Measurements from ENCODE around the gene TCEAL4. TPM values are rescaled to one million over a fixed set of nuclear protein-coding genes. Genes with fewer than 3 reads are reported as not detected.

The TCEAL4 gene
- total and polyA plus RNA-seq, 2 experiments from 2014 or later, result 25.4 to 148 TPM

DNA sequence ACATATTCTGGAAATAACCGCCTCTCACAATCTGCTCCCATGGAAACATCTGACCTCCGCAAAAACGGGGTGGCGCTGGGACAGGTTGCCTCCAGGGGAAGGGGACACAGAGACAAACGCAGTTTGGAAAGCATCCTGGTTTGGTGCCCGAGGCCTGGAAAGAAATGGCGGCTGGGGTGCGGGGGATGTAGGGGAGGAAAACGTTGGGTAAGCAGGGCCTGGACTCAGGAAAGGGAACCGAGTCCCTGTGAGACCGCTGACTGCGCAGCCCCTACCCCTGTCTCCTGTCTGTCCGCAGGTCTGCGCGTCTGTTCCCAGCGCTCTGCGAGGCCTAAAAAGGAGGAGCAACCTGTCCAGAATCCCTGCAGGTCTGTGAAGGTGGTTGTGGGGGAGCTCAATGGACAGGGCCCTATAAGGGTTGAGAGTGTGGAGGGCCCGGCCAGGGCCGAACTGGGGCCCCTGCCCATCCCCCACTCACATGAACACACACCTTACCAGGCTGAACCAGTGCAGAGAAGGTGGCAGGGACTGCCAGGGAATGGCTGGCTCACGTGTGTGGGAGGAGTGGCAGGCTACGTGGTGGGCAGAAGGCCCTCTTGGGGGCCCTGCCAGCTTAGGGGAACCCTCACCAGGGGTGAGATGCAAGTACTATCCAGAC, 23.1 kb downstream of the TCEAL4 start:
- Histone ChIP-seq H4K20me1 (replicated peaks; ENCODE audit: insufficient read depth) (no peaks in the 10 kb centered on the region), H3K27me3 (ENCODE audit: insufficient read depth) (peaks cover 9% of the 10 kb centered on the region; the same call in 1 of the 2 replicates), H3K27ac (ENCODE audit: low read depth) (no peak overlapping the region), H3K79me2 (replicated peaks; ENCODE audit: insufficient read depth) (no peaks in the 10 kb centered on the region), H3K36me3 (ENCODE audit: insufficient read depth) (no peaks in the 10 kb centered on the region), H3K4me2 (peak overlapping the region; percentile 77), H3K9me2 (ENCODE audit: insufficient read depth) (no peaks in the 10 kb centered on the region), H2AFZ (0 out of 2 replicates have a peak overlapping the region, but pooled peaks have one; percentile 63), H3F3A (replicated peaks; ENCODE audit: low read depth) (no peaks in the 10 kb centered on the region), H3K4me3 (peak overlapping the region; percentile 71), H3K4me1 (ENCODE audit: insufficient read depth) (0 out of 2 replicates have a peak, but pooled peaks cover 2% of the 10 kb centered on the region)
- Mint-ChIP-seq H3K27me3 (ENCODE audit: insufficient read depth, low read depth, poor library complexity) (peaks cover 6% of the 10 kb centered on the region), H3K4me3 (peak overlapping the region; percentile 86), H3K27ac (peak overlapping the region; percentile 80), H3K4me1 (peaks cover 13% of the 10 kb centered on the region), H3K9me3 (no peaks in the 10 kb centered on the region; the same call in 2 of the 3 replicates), H3K36me3 (ENCODE audit: low read depth) (peaks cover 6% of the 10 kb centered on the region; the same call in 1 of the 3 replicates)
- TF ChIP-seq, protein P1, sequence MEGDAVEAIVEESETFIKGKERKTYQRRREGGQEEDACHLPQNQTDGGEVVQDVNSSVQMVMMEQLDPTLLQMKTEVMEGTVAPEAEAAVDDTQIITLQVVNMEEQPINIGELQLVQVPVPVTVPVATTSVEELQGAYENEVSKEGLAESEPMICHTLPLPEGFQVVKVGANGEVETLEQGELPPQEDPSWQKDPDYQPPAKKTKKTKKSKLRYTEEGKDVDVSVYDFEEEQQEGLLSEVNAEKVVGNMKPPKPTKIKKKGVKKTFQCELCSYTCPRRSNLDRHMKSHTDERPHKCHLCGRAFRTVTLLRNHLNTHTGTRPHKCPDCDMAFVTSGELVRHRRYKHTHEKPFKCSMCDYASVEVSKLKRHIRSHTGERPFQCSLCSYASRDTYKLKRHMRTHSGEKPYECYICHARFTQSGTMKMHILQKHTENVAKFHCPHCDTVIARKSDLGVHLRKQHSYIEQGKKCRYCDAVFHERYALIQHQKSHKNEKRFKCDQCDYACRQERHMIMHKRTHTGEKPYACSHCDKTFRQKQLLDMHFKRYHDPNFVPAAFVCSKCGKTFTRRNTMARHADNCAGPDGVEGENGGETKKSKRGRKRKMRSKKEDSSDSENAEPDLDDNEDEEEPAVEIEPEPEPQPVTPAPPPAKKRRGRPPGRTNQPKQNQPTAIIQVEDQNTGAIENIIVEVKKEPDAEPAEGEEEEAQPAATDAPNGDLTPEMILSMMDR (conservative IDR thresholded peaks at IDR 0.05; ENCODE audit: low read depth in 2 of 2), result no peak
- TF ChIP-seq POLR2AphosphoS5 (IDR thresholded peaks at IDR 0.05; ENCODE audit: low read depth) (no peak), STAT1 (IDR thresholded peaks at IDR 0.05; ENCODE audit: unreplicated experiment) (no peak), ZNF114 (CRISPR knock-in tag; IDR thresholded peaks at IDR 0.05) (no peak), NANOG (IDR thresholded peaks at IDR 0.05; ENCODE audit: borderline replicate concordance) (no peak), ZNF331 (CRISPR knock-in tag; IDR thresholded peaks at IDR 0.05; ENCODE audit: low read depth) (no peak), JUNB (IDR thresholded peaks at IDR 0.05; ENCODE audit: unreplicated experiment) (no peak)
- TF ChIP-seq, protein P2, sequence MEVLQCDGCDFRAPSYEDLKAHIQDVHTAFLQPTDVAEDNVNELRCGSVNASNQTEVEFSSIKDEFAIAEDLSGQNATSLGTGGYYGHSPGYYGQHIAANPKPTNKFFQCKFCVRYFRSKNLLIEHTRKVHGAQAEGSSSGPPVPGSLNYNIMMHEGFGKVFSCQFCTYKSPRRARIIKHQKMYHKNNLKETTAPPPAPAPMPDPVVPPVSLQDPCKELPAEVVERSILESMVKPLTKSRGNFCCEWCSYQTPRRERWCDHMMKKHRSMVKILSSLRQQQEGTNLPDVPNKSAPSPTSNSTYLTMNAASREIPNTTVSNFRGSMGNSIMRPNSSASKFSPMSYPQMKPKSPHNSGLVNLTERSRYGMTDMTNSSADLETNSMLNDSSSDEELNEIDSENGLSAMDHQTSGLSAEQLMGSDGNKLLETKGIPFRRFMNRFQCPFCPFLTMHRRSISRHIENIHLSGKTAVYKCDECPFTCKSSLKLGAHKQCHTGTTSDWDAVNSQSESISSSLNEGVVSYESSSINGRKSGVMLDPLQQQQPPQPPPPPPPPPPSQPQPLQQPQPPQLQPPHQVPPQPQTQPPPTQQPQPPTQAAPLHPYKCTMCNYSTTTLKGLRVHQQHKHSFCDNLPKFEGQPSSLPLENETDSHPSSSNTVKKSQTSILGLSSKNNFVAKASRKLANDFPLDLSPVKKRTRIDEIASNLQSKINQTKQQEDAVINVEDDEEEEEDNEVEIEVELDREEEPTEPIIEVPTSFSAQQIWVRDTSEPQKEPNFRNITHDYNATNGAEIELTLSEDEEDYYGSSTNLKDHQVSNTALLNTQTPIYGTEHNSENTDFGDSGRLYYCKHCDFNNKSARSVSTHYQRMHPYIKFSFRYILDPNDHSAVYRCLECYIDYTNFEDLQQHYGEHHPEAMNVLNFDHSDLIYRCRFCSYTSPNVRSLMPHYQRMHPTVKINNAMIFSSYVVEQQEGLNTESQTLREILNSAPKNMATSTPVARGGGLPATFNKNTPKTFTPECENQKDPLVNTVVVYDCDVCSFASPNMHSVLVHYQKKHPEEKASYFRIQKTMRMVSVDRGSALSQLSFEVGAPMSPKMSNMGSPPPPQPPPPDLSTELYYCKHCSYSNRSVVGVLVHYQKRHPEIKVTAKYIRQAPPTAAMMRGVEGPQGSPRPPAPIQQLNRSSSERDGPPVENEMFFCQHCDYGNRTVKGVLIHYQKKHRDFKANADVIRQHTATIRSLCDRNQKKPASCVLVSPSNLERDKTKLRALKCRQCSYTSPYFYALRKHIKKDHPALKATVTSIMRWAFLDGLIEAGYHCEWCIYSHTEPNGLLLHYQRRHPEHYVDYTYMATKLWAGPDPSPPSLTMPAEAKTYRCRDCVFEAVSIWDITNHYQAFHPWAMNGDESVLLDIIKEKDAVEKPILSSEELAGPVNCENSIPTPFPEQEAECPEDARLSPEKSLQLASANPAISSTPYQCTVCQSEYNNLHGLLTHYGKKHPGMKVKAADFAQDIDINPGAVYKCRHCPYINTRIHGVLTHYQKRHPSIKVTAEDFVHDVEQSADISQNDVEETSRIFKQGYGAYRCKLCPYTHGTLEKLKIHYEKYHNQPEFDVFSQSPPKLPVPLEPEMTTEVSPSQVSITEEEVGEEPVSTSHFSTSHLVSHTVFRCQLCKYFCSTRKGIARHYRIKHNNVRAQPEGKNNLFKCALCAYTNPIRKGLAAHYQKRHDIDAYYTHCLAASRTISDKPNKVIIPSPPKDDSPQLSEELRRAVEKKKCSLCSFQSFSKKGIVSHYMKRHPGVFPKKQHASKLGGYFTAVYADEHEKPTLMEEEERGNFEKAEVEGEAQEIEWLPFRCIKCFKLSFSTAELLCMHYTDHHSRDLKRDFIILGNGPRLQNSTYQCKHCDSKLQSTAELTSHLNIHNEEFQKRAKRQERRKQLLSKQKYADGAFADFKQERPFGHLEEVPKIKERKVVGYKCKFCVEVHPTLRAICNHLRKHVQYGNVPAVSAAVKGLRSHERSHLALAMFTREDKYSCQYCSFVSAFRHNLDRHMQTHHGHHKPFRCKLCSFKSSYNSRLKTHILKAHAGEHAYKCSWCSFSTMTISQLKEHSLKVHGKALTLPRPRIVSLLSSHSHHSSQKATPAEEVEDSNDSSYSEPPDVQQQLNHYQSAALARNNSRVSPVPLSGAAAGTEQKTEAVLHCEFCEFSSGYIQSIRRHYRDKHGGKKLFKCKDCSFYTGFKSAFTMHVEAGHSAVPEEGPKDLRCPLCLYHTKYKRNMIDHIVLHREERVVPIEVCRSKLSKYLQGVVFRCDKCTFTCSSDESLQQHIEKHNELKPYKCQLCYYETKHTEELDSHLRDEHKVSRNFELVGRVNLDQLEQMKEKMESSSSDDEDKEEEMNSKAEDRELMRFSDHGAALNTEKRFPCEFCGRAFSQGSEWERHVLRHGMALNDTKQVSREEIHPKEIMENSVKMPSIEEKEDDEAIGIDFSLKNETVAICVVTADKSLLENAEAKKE (CRISPR knock-in tag; IDR thresholded peaks at IDR 0.05), result no peak
- TF ChIP-seq, protein P3, sequence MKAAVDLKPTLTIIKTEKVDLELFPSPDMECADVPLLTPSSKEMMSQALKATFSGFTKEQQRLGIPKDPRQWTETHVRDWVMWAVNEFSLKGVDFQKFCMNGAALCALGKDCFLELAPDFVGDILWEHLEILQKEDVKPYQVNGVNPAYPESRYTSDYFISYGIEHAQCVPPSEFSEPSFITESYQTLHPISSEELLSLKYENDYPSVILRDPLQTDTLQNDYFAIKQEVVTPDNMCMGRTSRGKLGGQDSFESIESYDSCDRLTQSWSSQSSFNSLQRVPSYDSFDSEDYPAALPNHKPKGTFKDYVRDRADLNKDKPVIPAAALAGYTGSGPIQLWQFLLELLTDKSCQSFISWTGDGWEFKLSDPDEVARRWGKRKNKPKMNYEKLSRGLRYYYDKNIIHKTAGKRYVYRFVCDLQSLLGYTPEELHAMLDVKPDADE (IDR thresholded peaks at IDR 0.05), result no peak
- DNase-seq (ENCODE audit: low spot score) (no peak), ATAC-seq (peak; percentile 50)

All from GM23338 (cell line).